Measurements from ENCODE around the gene NTSR2.

Gene NTSR2, protein sequence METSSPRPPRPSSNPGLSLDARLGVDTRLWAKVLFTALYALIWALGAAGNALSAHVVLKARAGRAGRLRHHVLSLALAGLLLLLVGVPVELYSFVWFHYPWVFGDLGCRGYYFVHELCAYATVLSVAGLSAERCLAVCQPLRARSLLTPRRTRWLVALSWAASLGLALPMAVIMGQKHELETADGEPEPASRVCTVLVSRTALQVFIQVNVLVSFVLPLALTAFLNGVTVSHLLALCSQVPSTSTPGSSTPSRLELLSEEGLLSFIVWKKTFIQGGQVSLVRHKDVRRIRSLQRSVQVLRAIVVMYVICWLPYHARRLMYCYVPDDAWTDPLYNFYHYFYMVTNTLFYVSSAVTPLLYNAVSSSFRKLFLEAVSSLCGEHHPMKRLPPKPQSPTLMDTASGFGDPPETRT

DNA sequence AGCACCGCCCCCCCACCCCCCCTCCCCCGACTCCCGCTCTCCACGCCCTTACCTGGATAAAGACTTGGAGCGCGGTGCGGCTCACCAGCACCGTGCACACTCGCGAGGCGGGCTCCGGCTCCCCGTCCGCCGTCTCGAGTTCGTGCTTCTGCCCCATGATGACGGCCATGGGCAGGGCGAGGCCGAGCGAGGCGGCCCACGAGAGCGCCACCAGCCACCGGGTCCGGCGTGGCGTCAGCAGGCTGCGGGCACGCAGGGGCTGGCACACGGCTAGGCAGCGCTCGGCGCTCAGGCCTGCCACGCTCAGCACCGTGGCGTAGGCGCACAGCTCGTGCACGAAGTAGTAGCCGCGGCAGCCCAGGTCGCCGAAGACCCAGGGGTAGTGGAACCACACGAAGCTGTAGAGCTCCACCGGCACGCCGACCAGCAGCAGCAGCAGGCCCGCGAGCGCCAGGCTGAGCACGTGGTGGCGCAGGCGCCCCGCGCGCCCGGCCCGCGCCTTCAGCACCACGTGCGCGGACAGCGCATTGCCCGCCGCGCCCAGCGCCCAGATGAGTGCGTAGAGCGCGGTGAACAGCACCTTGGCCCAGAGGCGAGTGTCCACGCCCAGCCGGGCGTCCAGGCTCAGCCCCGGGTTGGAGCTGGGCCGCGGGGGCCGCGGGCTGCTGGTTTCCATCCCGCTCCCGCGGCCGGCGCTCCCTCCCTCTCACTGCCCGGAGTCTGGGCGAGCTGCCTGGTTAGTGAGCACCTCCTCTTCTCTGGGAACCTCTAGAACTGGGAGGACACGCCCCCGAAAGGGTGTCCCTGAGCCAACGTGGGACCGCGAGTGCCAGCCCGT lies at the start of gene NTSR2:
Gene NTSR2, minus strand, starts transcription at position 742 of the 838 bp plus-strand sequence. Its CDS starts 66 bp downstream, at position 676.
- DNase-seq (ENCODE audit: low spot score), result no peak
- in situ Hi-C loops (cut with MboI; ENCODE audit: low sequenced_read_pairs, unreplicated experiment), result no loop called here
- TF ChIP-seq, protein P1, sequence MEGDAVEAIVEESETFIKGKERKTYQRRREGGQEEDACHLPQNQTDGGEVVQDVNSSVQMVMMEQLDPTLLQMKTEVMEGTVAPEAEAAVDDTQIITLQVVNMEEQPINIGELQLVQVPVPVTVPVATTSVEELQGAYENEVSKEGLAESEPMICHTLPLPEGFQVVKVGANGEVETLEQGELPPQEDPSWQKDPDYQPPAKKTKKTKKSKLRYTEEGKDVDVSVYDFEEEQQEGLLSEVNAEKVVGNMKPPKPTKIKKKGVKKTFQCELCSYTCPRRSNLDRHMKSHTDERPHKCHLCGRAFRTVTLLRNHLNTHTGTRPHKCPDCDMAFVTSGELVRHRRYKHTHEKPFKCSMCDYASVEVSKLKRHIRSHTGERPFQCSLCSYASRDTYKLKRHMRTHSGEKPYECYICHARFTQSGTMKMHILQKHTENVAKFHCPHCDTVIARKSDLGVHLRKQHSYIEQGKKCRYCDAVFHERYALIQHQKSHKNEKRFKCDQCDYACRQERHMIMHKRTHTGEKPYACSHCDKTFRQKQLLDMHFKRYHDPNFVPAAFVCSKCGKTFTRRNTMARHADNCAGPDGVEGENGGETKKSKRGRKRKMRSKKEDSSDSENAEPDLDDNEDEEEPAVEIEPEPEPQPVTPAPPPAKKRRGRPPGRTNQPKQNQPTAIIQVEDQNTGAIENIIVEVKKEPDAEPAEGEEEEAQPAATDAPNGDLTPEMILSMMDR (IDR thresholded peaks at IDR 0.05; ENCODE audit: borderline replicate concordance, control extremely low read depth, extremely low read depth, insufficient read depth, missing control alignments), result no peak

DNA sequence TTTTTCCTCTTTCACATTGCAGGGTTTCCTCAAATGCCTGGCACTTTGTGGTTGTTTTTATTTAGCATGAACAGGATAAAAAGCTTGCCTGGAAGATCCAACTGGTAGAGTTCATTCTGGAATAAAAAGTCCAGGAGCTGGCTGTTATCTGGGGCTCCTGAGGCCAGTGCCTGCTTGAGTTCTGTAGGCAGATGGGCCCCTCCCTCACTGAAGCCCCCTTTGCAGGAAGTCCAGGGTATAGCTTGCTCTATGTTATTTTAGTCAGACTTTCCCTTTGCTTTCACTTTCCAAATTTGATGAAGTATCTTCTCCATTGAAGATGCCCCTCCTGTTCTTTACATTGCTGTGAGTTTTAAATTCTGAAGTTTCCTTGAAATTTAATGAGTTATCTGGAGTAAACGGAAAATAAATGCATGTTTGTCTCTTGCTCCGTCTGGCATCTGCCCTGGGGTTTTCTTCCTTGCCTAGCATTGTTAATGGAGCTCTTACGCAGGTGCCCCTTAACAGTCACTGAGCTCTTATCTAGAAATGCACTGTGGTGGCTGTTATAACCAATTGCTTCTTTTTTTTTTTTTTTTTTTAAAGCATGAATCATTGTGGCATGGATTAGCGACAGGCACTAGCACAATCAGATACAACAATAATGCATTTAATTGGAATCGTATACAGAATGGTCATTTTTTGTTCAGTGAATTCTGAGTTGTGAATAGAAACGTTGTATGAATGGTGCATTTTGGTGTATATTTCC lies 49.4 kb upstream of the NTSR2 start:
- DNase-seq (ENCODE audit: low spot score), result no peak
- TF ChIP-seq, protein P1 (IDR thresholded peaks at IDR 0.05; ENCODE audit: borderline replicate concordance, control extremely low read depth, extremely low read depth, insufficient read depth, missing control alignments), result no peak
- in situ Hi-C loops (cut with MboI; ENCODE audit: low sequenced_read_pairs, unreplicated experiment), result no loop called here

DNA sequence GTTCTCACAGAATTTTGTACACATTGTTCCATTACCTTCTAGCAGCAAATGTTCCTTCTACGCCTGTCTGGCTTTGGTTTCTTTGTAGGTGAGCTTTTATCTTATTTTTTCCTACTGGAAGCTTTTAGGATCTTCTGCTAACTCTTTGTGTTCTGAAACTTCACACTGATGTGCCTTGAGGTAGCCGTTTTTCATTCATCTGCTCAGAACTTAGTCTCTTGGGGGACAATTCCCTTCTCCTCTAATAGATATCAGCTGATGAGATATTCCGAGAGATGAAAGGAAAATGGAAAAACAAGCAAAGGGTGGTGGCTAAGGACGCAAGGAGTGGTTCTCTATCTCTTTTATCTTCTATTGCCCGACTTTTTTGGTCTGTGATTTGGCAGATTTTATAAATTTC lies 48.6 kb upstream of the NTSR2 start:
- in situ Hi-C loops (cut with MboI; ENCODE audit: low sequenced_read_pairs, unreplicated experiment), result no loop called here
- TF ChIP-seq, protein P1 (IDR thresholded peaks at IDR 0.05; ENCODE audit: borderline replicate concordance, control extremely low read depth, extremely low read depth, insufficient read depth, missing control alignments), result no peak
- DNase-seq (ENCODE audit: low spot score), result no peak

DNA sequence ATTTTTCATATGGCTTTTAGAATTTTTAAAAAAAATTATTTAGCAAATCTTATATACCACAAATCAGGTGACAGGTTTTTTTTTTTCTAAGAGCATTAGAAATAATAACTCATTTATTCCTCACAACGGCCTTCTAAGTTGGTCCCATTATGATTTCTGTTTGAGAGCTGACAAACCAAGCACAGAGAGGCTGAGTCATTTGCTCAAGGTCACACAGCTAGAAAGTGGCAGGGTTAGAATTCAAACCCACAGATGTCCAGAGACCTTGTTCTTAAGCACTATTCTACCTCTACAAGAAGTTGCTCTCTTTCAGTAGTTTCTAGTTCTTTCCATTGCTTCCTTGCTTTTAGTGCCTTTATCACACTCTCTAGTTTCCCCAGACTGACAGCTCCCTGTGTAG lies 47.6 kb upstream of the NTSR2 start:
- DNase-seq (ENCODE audit: low spot score), result no peak
- TF ChIP-seq, protein P1 (IDR thresholded peaks at IDR 0.05; ENCODE audit: borderline replicate concordance, control extremely low read depth, extremely low read depth, insufficient read depth, missing control alignments), result no peak
- in situ Hi-C loops (cut with MboI; ENCODE audit: low sequenced_read_pairs, unreplicated experiment), result no loop called here

DNA sequence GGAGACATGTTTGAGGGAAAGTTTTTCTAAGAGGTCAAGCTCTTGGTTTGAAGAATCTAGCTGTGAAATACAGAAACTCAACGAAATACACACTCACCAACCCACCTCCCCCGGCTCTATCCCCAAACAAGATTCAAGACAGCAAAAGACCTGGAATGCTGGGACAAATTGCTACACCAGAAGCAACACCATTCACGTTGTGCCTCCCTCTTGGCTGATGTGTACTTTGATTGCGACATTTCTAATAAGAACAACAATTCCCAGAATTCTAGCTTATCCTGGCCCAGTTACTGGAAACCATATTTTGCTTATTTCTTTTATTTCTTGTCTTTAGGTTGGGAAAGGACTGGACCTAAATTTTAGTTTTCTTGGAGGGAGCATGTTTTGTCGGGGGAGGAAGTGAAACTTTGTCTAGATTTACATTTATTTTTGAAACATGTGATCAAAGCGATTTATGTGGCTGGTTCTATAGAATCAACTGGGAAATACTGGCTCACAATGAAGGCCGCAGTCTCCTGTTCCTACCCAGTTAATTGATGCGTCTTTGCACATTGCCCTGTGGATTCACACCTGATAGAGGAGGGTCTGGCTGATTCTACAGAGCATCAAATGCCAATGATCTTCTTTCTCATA lies 46.8 kb upstream of the NTSR2 start:
- no peak for DNase-seq (ENCODE audit: low spot score)
- in situ Hi-C loops (cut with MboI; ENCODE audit: low sequenced_read_pairs, unreplicated experiment), result no loop called here
- TF ChIP-seq, protein P1 (IDR thresholded peaks at IDR 0.05; ENCODE audit: borderline replicate concordance, control extremely low read depth, extremely low read depth, insufficient read depth, missing control alignments), result no peak
